ENCODE results near the gene CCBE1.

The CCBE1 gene

GRCh38 chr18:59455728-59456276, 241.4 kb downstream of the CCBE1 start:
- Histone ChIP-seq H3K4me3 (ENCODE audit: insufficient read depth in 1 of 2, low read depth in 1 of 2, low read length in 2 of 2) (no peak overlapping the region), H2BK120ac (ENCODE audit: low read depth, low read length) (no peak overlapping the region), H2BK12ac (ENCODE audit: low read length in 2 of 2) (no peak overlapping the region), H4K91ac (ENCODE audit: low read length) (no peak overlapping the region), H2BK5ac (ENCODE audit: low read depth, low read length, poor library complexity, severe bottlenecking) (no peak overlapping the region), H2BK15ac (ENCODE audit: low read depth, poor library complexity, severe bottlenecking) (no peak overlapping the region), H2AK5ac (ENCODE audit: low read length, severe bottlenecking) (no peak overlapping the region), H3K4me1 (ENCODE audit: control insufficient read depth, insufficient read depth, low read depth, low read length) (peaks cover 1% of the 10 kb centered on the region), H3K27ac (ENCODE audit: low read length, poor library complexity, severe bottlenecking) (no peak overlapping the region), H3K79me1 (replicated peaks; ENCODE audit: low read length, poor library complexity, severe bottlenecking) (no peaks in the 10 kb centered on the region), H3K18ac (ENCODE audit: low read depth in 1 of 2, low read length in 2 of 2) (no peak overlapping the region), H3K9ac (ENCODE audit: low read length) (no peak overlapping the region), H2AFZ (ENCODE audit: low read depth, low read length) (no peak overlapping the region), H3K9me3 (ENCODE audit: control insufficient read depth, low read length) (no peaks in the 10 kb centered on the region), H3K23ac (ENCODE audit: low read length in 2 of 2) (no peak overlapping the region), H3K4me2 (ENCODE audit: low read length, poor library complexity, severe bottlenecking) (no peak overlapping the region), H3K14ac (ENCODE audit: low read length in 2 of 2) (no peak overlapping the region), H4K8ac (ENCODE audit: low read length) (no peak overlapping the region), H3K4ac (ENCODE audit: low read depth in 1 of 2, low read length in 2 of 2) (no peak overlapping the region), H3K27me3 (ENCODE audit: control insufficient read depth in 1 of 2, insufficient read depth in 1 of 2, low read length in 2 of 2) (peaks cover 20% of the 10 kb centered on the region in 2 experiments), H3K36me3 (ENCODE audit: control insufficient read depth in 1 of 2, insufficient read depth in 2 of 2, low read depth in 1 of 2, low read length in 2 of 2) (peaks cover 0 to 36% of the 10 kb centered on the region in 2 experiments)
- WGBS = 86% methylated on average over 12 of the region's 12 CpGs
- no peak for DNase-seq

- H2BK5ac ChIP-seq (ENCODE audit: low read depth, low read length, poor library complexity, severe bottlenecking) = no peak overlapping the region
- H3K27ac ChIP-seq (ENCODE audit: low read length, poor library complexity, severe bottlenecking) = no peak overlapping the region
- no peak overlapping the region for H3K14ac ChIP-seq (ENCODE audit: low read length in 2 of 2)
- H3K79me1 ChIP-seq (replicated peaks; ENCODE audit: low read length, poor library complexity, severe bottlenecking) = no peaks in the 10 kb centered on the region
- no peak overlapping the region for H2AK5ac ChIP-seq (ENCODE audit: low read length, severe bottlenecking)
- WGBS = 10% methylated on average over 13 of the region's 13 CpGs
- no peak overlapping the region for H2BK15ac ChIP-seq (ENCODE audit: low read depth, poor library complexity, severe bottlenecking)
- peaks cover 20% of the 10 kb centered on the region in 2 experiments for H3K27me3 ChIP-seq (ENCODE audit: control insufficient read depth in 1 of 2, insufficient read depth in 1 of 2, low read length in 2 of 2)
- H3K23ac ChIP-seq (ENCODE audit: low read length in 2 of 2) = no peak overlapping the region
- no peak overlapping the region for H2BK120ac ChIP-seq (ENCODE audit: low read depth, low read length)
- H3K36me3 ChIP-seq (ENCODE audit: control insufficient read depth in 1 of 2, insufficient read depth in 2 of 2, low read depth in 1 of 2, low read length in 2 of 2) = peaks cover 0 to 36% of the 10 kb centered on the region in 2 experiments
- DNase-seq = no peak
- H3K4me2 ChIP-seq (ENCODE audit: low read length, poor library complexity, severe bottlenecking) = no peak overlapping the region
- H3K4me1 ChIP-seq (ENCODE audit: control insufficient read depth, insufficient read depth, low read depth, low read length) = peaks cover 1% of the 10 kb centered on the region
- H2AFZ ChIP-seq (ENCODE audit: low read depth, low read length) = no peak overlapping the region
- H3K9me3 ChIP-seq (ENCODE audit: control insufficient read depth, low read length) = no peaks in the 10 kb centered on the region
- H3K4me3 ChIP-seq (ENCODE audit: insufficient read depth in 1 of 2, low read depth in 1 of 2, low read length in 2 of 2) = no peak overlapping the region
- no peak overlapping the region for H2BK12ac ChIP-seq (ENCODE audit: low read length in 2 of 2)
- H3K18ac ChIP-seq (ENCODE audit: low read depth in 1 of 2, low read length in 2 of 2) = no peak overlapping the region
- H3K4ac ChIP-seq (ENCODE audit: low read depth in 1 of 2, low read length in 2 of 2) = no peak overlapping the region
- no peak overlapping the region for H4K8ac ChIP-seq (ENCODE audit: low read length)
- H3K9ac ChIP-seq (ENCODE audit: low read length) = no peak overlapping the region
- no peak overlapping the region for H4K91ac ChIP-seq (ENCODE audit: low read length)
These were observed 242.1 kb downstream of the CCBE1 start for GRCh38 chr18:59454909-59455727.

GRCh38 chr18:59453468-59453961, 243.7 kb downstream of the CCBE1 start:
- Histone ChIP-seq H3K79me1 (replicated peaks; ENCODE audit: low read length, poor library complexity, severe bottlenecking) (no peaks in the 10 kb centered on the region), H3K14ac (ENCODE audit: low read length in 2 of 2) (no peak overlapping the region), H3K18ac (ENCODE audit: low read depth in 1 of 2, low read length in 2 of 2) (no peak overlapping the region), H2BK15ac (ENCODE audit: low read depth, poor library complexity, severe bottlenecking) (no peak overlapping the region), H4K91ac (ENCODE audit: low read length) (no peak overlapping the region), H2AFZ (ENCODE audit: low read depth, low read length) (no peak overlapping the region), H3K4ac (ENCODE audit: low read depth in 1 of 2, low read length in 2 of 2) (no peak overlapping the region), H4K8ac (ENCODE audit: low read length) (no peak overlapping the region), H3K23ac (ENCODE audit: low read length in 2 of 2) (no peak overlapping the region), H2AK5ac (ENCODE audit: low read length, severe bottlenecking) (no peak overlapping the region), H3K27me3 (ENCODE audit: control insufficient read depth in 1 of 2, insufficient read depth in 1 of 2, low read length in 2 of 2) (peaks cover 18 to 20% of the 10 kb centered on the region in 2 experiments), H2BK5ac (ENCODE audit: low read depth, low read length, poor library complexity, severe bottlenecking) (no peak overlapping the region), H3K4me1 (ENCODE audit: control insufficient read depth, insufficient read depth, low read depth, low read length) (peaks cover 1% of the 10 kb centered on the region), H3K27ac (ENCODE audit: low read length, poor library complexity, severe bottlenecking) (no peak overlapping the region), H3K4me3 (ENCODE audit: insufficient read depth in 1 of 2, low read depth in 1 of 2, low read length in 2 of 2) (no peak overlapping the region), H3K4me2 (ENCODE audit: low read length, poor library complexity, severe bottlenecking) (no peak overlapping the region), H3K9me3 (ENCODE audit: control insufficient read depth, low read length) (no peaks in the 10 kb centered on the region), H2BK12ac (ENCODE audit: low read length in 2 of 2) (no peak overlapping the region), H3K36me3 (ENCODE audit: control insufficient read depth in 1 of 2, insufficient read depth in 2 of 2, low read depth in 1 of 2, low read length in 2 of 2) (peaks cover 0 to 32% of the 10 kb centered on the region in 2 experiments), H3K9ac (ENCODE audit: low read length) (no peak overlapping the region), H2BK120ac (ENCODE audit: low read depth, low read length) (no peak overlapping the region)
- 61% methylated on average over 7 of the region's 7 CpGs for WGBS
- DNase-seq = no peak

GRCh38 chr18:59451963-59452362, 245.3 kb downstream of the CCBE1 start:
- H2AK5ac ChIP-seq (ENCODE audit: low read length, severe bottlenecking) = no peak overlapping the region
- no peak overlapping the region for H3K4me2 ChIP-seq (ENCODE audit: low read length, poor library complexity, severe bottlenecking)
- no peak overlapping the region for H2BK12ac ChIP-seq (ENCODE audit: low read length in 2 of 2)
- no peak overlapping the region for H3K27ac ChIP-seq (ENCODE audit: low read length, poor library complexity, severe bottlenecking)
- no peak overlapping the region for H3K4me3 ChIP-seq (ENCODE audit: insufficient read depth in 1 of 2, low read depth in 1 of 2, low read length in 2 of 2)
- H4K91ac ChIP-seq (ENCODE audit: low read length) = no peak overlapping the region
- H3K18ac ChIP-seq (ENCODE audit: low read depth in 1 of 2, low read length in 2 of 2) = no peak overlapping the region
- no peak overlapping the region for H3K23ac ChIP-seq (ENCODE audit: low read length in 2 of 2)
- H3K27me3 ChIP-seq (ENCODE audit: control insufficient read depth in 1 of 2, insufficient read depth in 1 of 2, low read length in 2 of 2) = peaks cover 11 to 20% of the 10 kb centered on the region in 2 experiments
- no peak overlapping the region for H3K14ac ChIP-seq (ENCODE audit: low read length in 2 of 2)
- H4K8ac ChIP-seq (ENCODE audit: low read length) = no peak overlapping the region
- H3K9ac ChIP-seq (ENCODE audit: low read length) = no peak overlapping the region
- H2AFZ ChIP-seq (ENCODE audit: low read depth, low read length) = no peak overlapping the region
- no peaks in the 10 kb centered on the region for H3K79me1 ChIP-seq (replicated peaks; ENCODE audit: low read length, poor library complexity, severe bottlenecking)
- 88% methylated on average over 6 of the region's 6 CpGs for WGBS
- no peak overlapping the region for H2BK15ac ChIP-seq (ENCODE audit: low read depth, poor library complexity, severe bottlenecking)
- H3K9me3 ChIP-seq (ENCODE audit: control insufficient read depth, low read length) = no peaks in the 10 kb centered on the region
- H2BK5ac ChIP-seq (ENCODE audit: low read depth, low read length, poor library complexity, severe bottlenecking) = no peak overlapping the region
- peaks cover 0 to 24% of the 10 kb centered on the region in 2 experiments for H3K36me3 ChIP-seq (ENCODE audit: control insufficient read depth in 1 of 2, insufficient read depth in 2 of 2, low read depth in 1 of 2, low read length in 2 of 2)
- no peak for DNase-seq
- H3K4ac ChIP-seq (ENCODE audit: low read depth in 1 of 2, low read length in 2 of 2) = no peak overlapping the region
- peaks cover 1% of the 10 kb centered on the region for H3K4me1 ChIP-seq (ENCODE audit: control insufficient read depth, insufficient read depth, low read depth, low read length)
- no peak overlapping the region for H2BK120ac ChIP-seq (ENCODE audit: low read depth, low read length)

All from mesenchymal stem cell (in vitro differentiated cells and primary cell).